Measurements from ENCODE around the gene SDCCAG8.

SDCCAG8 gene

GRCh38 chr1:243428617-243429342 lies 172.9 kb downstream of the SDCCAG8 start:
- TF ChIP-seq ZNF792 (tag by site-specific recombination; IDR thresholded peaks at IDR 0.05) (no peak), ZNF24 (tag by site-specific recombination; IDR thresholded peaks at IDR 0.05) (no peak), ZBTB8A (tag by site-specific recombination; IDR thresholded peaks at IDR 0.05) (no peak), ZNF521 (tag by site-specific recombination; IDR thresholded peaks at IDR 0.05) (no peak), ZFP3 (tag by site-specific recombination; IDR thresholded peaks at IDR 0.05; ENCODE audit: low read depth) (no peak), SALL2 (tag by site-specific recombination; IDR thresholded peaks at IDR 0.05; ENCODE audit: borderline replicate concordance) (no peak), ZNF202 (tag by site-specific recombination; IDR thresholded peaks at IDR 0.05; ENCODE audit: borderline replicate concordance) (no peak), ZNF311 (tag by site-specific recombination; IDR thresholded peaks at IDR 0.05; ENCODE audit: borderline replicate concordance) (no peak), ZNF664 (tag by site-specific recombination; IDR thresholded peaks at IDR 0.05) (no peak), ZNF214 (tag by site-specific recombination; IDR thresholded peaks at IDR 0.05; ENCODE audit: borderline replicate concordance) (no peak), ZNF544 (tag by site-specific recombination; IDR thresholded peaks at IDR 0.05) (no peak), ZNF548 (tag by site-specific recombination; IDR thresholded peaks at IDR 0.05) (no peak), IKZF3 (tag by site-specific recombination; IDR thresholded peaks at IDR 0.05) (no peak), GLI4 (tag by site-specific recombination; IDR thresholded peaks at IDR 0.05) (no peak), MZF1 (tag by site-specific recombination; IDR thresholded peaks at IDR 0.05; ENCODE audit: borderline replicate concordance) (no peak), ZNF280C (tag by site-specific recombination; IDR thresholded peaks at IDR 0.05) (no peak)
- TF ChIP-seq, protein P1, sequence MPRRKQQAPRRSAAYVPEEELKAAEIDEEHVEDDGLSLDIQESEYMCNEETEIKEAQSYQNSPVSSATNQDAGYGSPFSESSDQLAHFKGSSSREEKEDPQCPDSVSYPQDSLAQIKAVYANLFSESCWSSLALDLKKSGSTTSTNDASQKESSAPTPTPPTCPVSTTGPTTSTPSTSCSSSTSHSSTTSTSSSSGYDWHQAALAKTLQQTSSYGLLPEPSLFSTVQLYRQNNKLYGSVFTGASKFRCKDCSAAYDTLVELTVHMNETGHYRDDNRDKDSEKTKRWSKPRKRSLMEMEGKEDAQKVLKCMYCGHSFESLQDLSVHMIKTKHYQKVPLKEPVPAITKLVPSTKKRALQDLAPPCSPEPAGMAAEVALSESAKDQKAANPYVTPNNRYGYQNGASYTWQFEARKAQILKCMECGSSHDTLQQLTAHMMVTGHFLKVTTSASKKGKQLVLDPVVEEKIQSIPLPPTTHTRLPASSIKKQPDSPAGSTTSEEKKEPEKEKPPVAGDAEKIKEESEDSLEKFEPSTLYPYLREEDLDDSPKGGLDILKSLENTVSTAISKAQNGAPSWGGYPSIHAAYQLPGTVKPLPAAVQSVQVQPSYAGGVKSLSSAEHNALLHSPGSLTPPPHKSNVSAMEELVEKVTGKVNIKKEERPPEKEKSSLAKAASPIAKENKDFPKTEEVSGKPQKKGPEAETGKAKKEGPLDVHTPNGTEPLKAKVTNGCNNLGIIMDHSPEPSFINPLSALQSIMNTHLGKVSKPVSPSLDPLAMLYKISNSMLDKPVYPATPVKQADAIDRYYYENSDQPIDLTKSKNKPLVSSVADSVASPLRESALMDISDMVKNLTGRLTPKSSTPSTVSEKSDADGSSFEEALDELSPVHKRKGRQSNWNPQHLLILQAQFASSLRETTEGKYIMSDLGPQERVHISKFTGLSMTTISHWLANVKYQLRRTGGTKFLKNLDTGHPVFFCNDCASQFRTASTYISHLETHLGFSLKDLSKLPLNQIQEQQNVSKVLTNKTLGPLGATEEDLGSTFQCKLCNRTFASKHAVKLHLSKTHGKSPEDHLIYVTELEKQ (tag by site-specific recombination; IDR thresholded peaks at IDR 0.05; ENCODE audit: borderline replicate concordance) = no peak
- TF ChIP-seq, protein P2, sequence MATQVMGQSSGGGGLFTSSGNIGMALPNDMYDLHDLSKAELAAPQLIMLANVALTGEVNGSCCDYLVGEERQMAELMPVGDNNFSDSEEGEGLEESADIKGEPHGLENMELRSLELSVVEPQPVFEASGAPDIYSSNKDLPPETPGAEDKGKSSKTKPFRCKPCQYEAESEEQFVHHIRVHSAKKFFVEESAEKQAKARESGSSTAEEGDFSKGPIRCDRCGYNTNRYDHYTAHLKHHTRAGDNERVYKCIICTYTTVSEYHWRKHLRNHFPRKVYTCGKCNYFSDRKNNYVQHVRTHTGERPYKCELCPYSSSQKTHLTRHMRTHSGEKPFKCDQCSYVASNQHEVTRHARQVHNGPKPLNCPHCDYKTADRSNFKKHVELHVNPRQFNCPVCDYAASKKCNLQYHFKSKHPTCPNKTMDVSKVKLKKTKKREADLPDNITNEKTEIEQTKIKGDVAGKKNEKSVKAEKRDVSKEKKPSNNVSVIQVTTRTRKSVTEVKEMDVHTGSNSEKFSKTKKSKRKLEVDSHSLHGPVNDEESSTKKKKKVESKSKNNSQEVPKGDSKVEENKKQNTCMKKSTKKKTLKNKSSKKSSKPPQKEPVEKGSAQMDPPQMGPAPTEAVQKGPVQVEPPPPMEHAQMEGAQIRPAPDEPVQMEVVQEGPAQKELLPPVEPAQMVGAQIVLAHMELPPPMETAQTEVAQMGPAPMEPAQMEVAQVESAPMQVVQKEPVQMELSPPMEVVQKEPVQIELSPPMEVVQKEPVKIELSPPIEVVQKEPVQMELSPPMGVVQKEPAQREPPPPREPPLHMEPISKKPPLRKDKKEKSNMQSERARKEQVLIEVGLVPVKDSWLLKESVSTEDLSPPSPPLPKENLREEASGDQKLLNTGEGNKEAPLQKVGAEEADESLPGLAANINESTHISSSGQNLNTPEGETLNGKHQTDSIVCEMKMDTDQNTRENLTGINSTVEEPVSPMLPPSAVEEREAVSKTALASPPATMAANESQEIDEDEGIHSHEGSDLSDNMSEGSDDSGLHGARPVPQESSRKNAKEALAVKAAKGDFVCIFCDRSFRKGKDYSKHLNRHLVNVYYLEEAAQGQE (tag by site-specific recombination; IDR thresholded peaks at IDR 0.05) = no peak

More at GRCh38 chr1:243428617-243429342, 172.9 kb downstream of the SDCCAG8 start:
- H3K4me1 ChIP-seq (ENCODE audit: control insufficient read depth, insufficient read depth, low read length) = peaks cover 12% of the 10 kb centered on the region
- no peaks in the 10 kb centered on the region for H3K9me3 ChIP-seq (ENCODE audit: control insufficient read depth, insufficient read depth, low read depth, low read length)
- H3K36me3 ChIP-seq (ENCODE audit: control insufficient read depth in 2 of 2, insufficient read depth in 1 of 2, low read length in 2 of 2) = peaks cover 0 to 8% of the 10 kb centered on the region in 2 experiments
- no peak overlapping the region for H3K27ac ChIP-seq (ENCODE audit: extremely low read depth, low read depth, low read length)
- H3K4me3 ChIP-seq (ENCODE audit: low read depth, low read length) = no peak overlapping the region
- ChIA-PET POLR2A (no interaction called here), CTCF (interaction anchor here (0.6 kb wide), 1 partner anchor 870 kb away, joined by 3 read pairs; no protein-coding TSS in a partner anchor)

Measured in HEK293 (cell line).